GM23248 (cell line): ENCODE measurements around the gene INTS4.

ENCODE experiments used
- EZH2 ChIP-seq: fragments of 200-600 bp; sonication (generic); IDR thresholded peaks from 2 replicates; pipeline ENCODE4 v1.6.1; 2018; ENCODE audit warnings: antibody characterized with exemption, mild to moderate bottlenecking; ENCODE audit not compliant: insufficient read depth, poor library complexity, severe bottlenecking
- EZH2phosphoT487 ChIP-seq: fragments of 200-600 bp; sonication (generic); IDR thresholded peaks from 2 replicates; pipeline ENCODE4 v1.6.1; 2018; ENCODE audit warnings: antibody characterized with exemption, moderate library complexity, mild to moderate bottlenecking, low read depth; ENCODE audit not compliant: insufficient read depth

- TF ChIP-seq EZH2phosphoT487 (no peak), EZH2 (no peak)
Measured at GRCh38 chr11:77873345-77873744, 121.1 kb downstream of the INTS4 start.
